Measurements from ENCODE around the gene SUSD4. TPM values are rescaled to one million over a fixed set of nuclear protein-coding genes. Genes with fewer than 3 reads are reported as not detected.
"Not testable (repeated sequence)": the region's sequence is repeated elsewhere in the genome, so short reads cannot be mapped to it uniquely, and the experiment has no call there.

Gene SUSD4
- total and polyA plus RNA-seq, 10 of the 15 experiments (the other 5 are each of a cell fraction or from before 2014, with no cell fraction given): 0.13 to 1.1 (median 0.26) TPM; not detected in 3

DNA sequence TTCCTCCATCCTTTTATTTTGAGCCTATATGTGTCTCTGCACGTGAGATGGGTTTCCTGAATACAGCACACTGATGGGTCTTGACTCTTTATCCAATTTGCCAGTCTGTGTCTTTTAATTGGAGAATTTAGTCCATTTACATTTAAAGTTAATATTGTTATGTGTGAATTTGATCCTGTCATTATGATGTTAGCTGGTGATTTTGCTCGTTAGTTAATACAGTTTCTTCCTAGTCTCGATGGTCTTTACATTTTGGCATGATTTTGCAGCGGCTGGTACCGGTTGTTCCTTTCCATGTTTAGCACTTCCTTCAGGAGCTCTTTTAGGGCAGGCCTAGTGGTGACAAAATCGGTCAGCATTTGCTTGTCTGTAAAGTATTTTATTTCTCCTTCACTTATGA is 35.4 kb upstream of the SUSD4 start:
- CTCF ChIA-PET; H3K36me3 ChIP-seq (ENCODE audit: control insufficient read depth in 2 of 2, insufficient read depth in 2 of 2, low read length in 1 of 2); DNase-seq (ENCODE audit: low read depth, low spot score); RAD21 ChIA-PET (ENCODE audit: unreplicated experiment); FAIRE-seq; in situ Hi-C loops (cut with MboI); H2AFZ ChIP-seq (ENCODE audit: control insufficient read depth, low read depth, low read length); H3K27ac ChIP-seq (ENCODE audit: control insufficient read depth, insufficient read depth); intact Hi-C loops (cut with micrococcal nuclease; ENCODE audit: unreplicated experiment); BruUV-seq (replicated peaks); H3K27me3 ChIP-seq (replicated peaks in 1 of 2; ENCODE audit: control insufficient read depth in 2 of 2, insufficient read depth in 2 of 2, low read length in 1 of 2); H4K20me1 ChIP-seq (ENCODE audit: control insufficient read depth, insufficient read depth); SMC1A ChIA-PET (ENCODE audit: uncharacterized antibody, unreplicated experiment); POLR2A ChIA-PET; H3K9me3 ChIP-seq (replicated peaks; ENCODE audit: control insufficient read depth, insufficient read depth, low read length); H3K4me1 ChIP-seq (ENCODE audit: control insufficient read depth, insufficient read depth, low read length); H3K79me2 ChIP-seq (ENCODE audit: control insufficient read depth, insufficient read depth, low read length); H3K4me3 ChIP-seq; ATAC-seq; H3K9ac ChIP-seq (ENCODE audit: control insufficient read depth, insufficient read depth, low read length); H3K4me2 ChIP-seq (ENCODE audit: control insufficient read depth, insufficient read depth): not testable (repeated sequence)
- 43% methylated on average over 4 of the region's 6 CpGs for WGBS (ENCODE audit: insufficient coverage, insufficient replicate concordance, low lambda C conversion rate, missing lambda C conversion rate)

DNA sequence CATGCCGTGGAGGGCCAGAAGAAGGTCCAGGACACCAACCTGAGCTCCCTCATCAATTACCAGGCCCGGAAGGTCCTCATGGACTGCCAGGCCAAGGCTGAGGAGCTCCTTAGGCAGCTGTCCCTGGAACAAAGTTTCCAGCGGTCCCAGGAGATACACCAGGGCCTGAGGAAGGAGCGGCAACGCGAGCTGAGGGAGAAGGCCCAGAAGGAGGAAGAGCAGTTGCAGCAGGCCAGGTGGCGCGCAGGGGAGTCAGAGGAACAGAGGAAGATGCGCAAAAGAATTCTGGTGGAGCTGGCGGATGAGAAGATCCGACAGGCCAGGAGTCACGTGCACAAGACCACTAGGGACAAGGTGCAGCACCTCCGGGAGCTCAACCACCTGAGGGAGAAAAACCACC is 30.7 kb upstream of the SUSD4 start:
- CTCF ChIA-PET: no interaction called here

More for the DNA sequence above, 30.7 kb upstream of the SUSD4 start:
- peaks cover 0 to 2% of the 10 kb centered on the region in 2 experiments; a peak in 1 of 4 replicates for H3K27me3 ChIP-seq (replicated peaks in 1 of 2; ENCODE audit: control insufficient read depth in 2 of 2, insufficient read depth in 2 of 2, low read length in 1 of 2)
- RAD21 ChIA-PET (ENCODE audit: unreplicated experiment): no interaction called here
- intact Hi-C loops (cut with micrococcal nuclease; ENCODE audit: unreplicated experiment) (no loop called here), in situ Hi-C loops (cut with MboI) (no loop called here)
- ATAC-seq (no peak), DNase-seq (ENCODE audit: low read depth, low spot score) (no peak), FAIRE-seq (no peak)
- H3K9me3 ChIP-seq (replicated peaks; ENCODE audit: control insufficient read depth, insufficient read depth, low read length): no peaks in the 10 kb centered on the region; the same call in 2 of the 3 replicates
- no peak overlapping the region for H3K4me2 ChIP-seq (ENCODE audit: control insufficient read depth, insufficient read depth)
- 63% methylated on average over 13 of the region's 13 CpGs for WGBS (ENCODE audit: insufficient coverage, insufficient replicate concordance, low lambda C conversion rate, missing lambda C conversion rate)
- TF ChIP-seq SIN3A (IDR thresholded peaks at IDR 0.05; ENCODE audit: low read depth, low read length) (no peak), STAT3 (IDR thresholded peaks at IDR 0.05; ENCODE audit: low read depth, low read length) (no peak), HDGF (IDR thresholded peaks at IDR 0.05) (no peak), ZNF274 (IDR thresholded peaks at IDR 0.05; ENCODE audit: insufficient read depth, insufficient read length) (no peak)
- no peak overlapping the region for H3K9ac ChIP-seq (ENCODE audit: control insufficient read depth, insufficient read depth, low read length)
- POLR2A ChIA-PET: no interaction called here
- BruUV-seq (replicated peaks): no TSS peak
- SMC1A ChIA-PET (ENCODE audit: uncharacterized antibody, unreplicated experiment): no interaction called here
- H3K79me2 ChIP-seq (ENCODE audit: control insufficient read depth, insufficient read depth, low read length): no peaks in the 10 kb centered on the region
- no peaks in the 10 kb centered on the region for H3K4me1 ChIP-seq (ENCODE audit: control insufficient read depth, insufficient read depth, low read length)
- H4K20me1 ChIP-seq (ENCODE audit: control insufficient read depth, insufficient read depth): no peaks in the 10 kb centered on the region
- H3K27ac ChIP-seq (ENCODE audit: control insufficient read depth, insufficient read depth): no peak overlapping the region
- no peak overlapping the region for H3K4me3 ChIP-seq
- no peaks in the 10 kb centered on the region for H3K36me3 ChIP-seq (ENCODE audit: control insufficient read depth in 2 of 2, insufficient read depth in 2 of 2, low read length in 1 of 2)
- H2AFZ ChIP-seq (ENCODE audit: control insufficient read depth, low read depth, low read length): no peak overlapping the region

Measured in GM12878 (cell line).